H9 (cell line): Measurements from ENCODE around the gene TMEM255A. TPM values are rescaled to one million over a fixed set of nuclear protein-coding genes. Genes with fewer than 3 reads are reported as not detected.

Experiments used
- DNase-seq: peaks from one replicate; pipeline ENCODE4 v3.0.0-alpha.2; 2017
- H2AFZ ChIP-seq: one replicate; pipeline ENCODE4 v1.6.1; 2013; ENCODE audit warnings: mild to moderate bottlenecking, low read length, control low read depth, moderate library complexity
- H2AK5ac ChIP-seq: 2 replicates; pipeline ENCODE4 v1.6.1; 2013; ENCODE audit warnings: low read length, control low read depth, mixed read lengths; ENCODE audit not compliant: insufficient read length
- H2BK120ac ChIP-seq: one replicate; pipeline ENCODE4 v1.6.1; 2013; ENCODE audit warnings: low read depth, mild to moderate bottlenecking, low read length, control low read depth, inconsistent platforms; ENCODE audit not compliant: poor library complexity, severe bottlenecking
- H2BK12ac ChIP-seq: 2 replicates; pipeline ENCODE4 v1.6.1; 2013; ENCODE audit warnings: low read length, control low read depth, mixed read lengths, low read depth; ENCODE audit not compliant: insufficient read length
- H2BK15ac ChIP-seq: 2 replicates; pipeline ENCODE4 v1.6.1; 2013; ENCODE audit warnings: low read depth, low read length, control low read depth
- H2BK20ac ChIP-seq: one replicate; pipeline ENCODE4 v1.6.1; 2013; ENCODE audit warnings: low read depth, mild to moderate bottlenecking, low read length, control low read depth, inconsistent platforms; ENCODE audit not compliant: poor library complexity, severe bottlenecking
- H2BK5ac ChIP-seq: 2 replicates; pipeline ENCODE4 v1.6.1; 2013; ENCODE audit warnings: low read length, control low read depth, mixed read lengths; ENCODE audit not compliant: insufficient read length
- H3K14ac ChIP-seq: 2 replicates; pipeline ENCODE4 v1.6.1; 2013; ENCODE audit warnings: low read length, control low read depth; ENCODE audit not compliant: insufficient read depth
- H3K18ac ChIP-seq: 2 replicates; pipeline ENCODE4 v1.6.1; 2013; ENCODE audit warnings: low read depth, mild to moderate bottlenecking, mixed read lengths, low read length, control low read depth; ENCODE audit not compliant: insufficient read length
- H3K23ac ChIP-seq: 2 replicates; pipeline ENCODE4 v1.6.1; 2013; ENCODE audit warnings: low read length, control low read depth, mixed read lengths, low read depth; ENCODE audit not compliant: insufficient read length
- H3K23me2 ChIP-seq: 2 replicates; pipeline ENCODE4 v1.6.1; 2013; ENCODE audit warnings: low read depth, mild to moderate bottlenecking, mixed read lengths, low read length, control low read depth; ENCODE audit not compliant: insufficient read length, poor library complexity, severe bottlenecking
- H3K27ac ChIP-seq: 2 replicates; pipeline ENCODE4 v1.5.1; 2013; ENCODE audit warnings: low read length, control low read depth, mixed read lengths, low read depth; ENCODE audit not compliant: insufficient read length
- H3K27me3 ChIP-seq: 2 replicates; pipeline ENCODE4 v1.6.1; 2013; ENCODE audit warnings: low read length, control low read depth, inconsistent platforms; ENCODE audit not compliant: insufficient read depth
- H3K4ac ChIP-seq: 2 replicates; pipeline ENCODE4 v1.6.1; 2013; ENCODE audit warnings: low read depth, mild to moderate bottlenecking, control low read depth, inconsistent platforms, low read length, moderate library complexity
- H3K4me1 ChIP-seq: 2 replicates; pipeline ENCODE4 v1.6.1; 2013; ENCODE audit warnings: low read length, control low read depth, inconsistent platforms; ENCODE audit not compliant: insufficient read depth
- H3K4me2 ChIP-seq: 2 replicates; pipeline ENCODE4 v1.6.1; 2013; ENCODE audit warnings: low read length, control low read depth, mixed read lengths; ENCODE audit not compliant: insufficient read length, insufficient read depth
- H3K56ac ChIP-seq: 2 replicates; pipeline ENCODE4 v1.6.1; 2013; ENCODE audit warnings: low read depth, mild to moderate bottlenecking, mixed read lengths, low read length, control low read depth; ENCODE audit not compliant: insufficient read length
- H3K79me1 ChIP-seq: 2 replicates; pipeline ENCODE4 v1.6.1; 2013; ENCODE audit warnings: low read depth, mild to moderate bottlenecking, moderate library complexity, low read length, control low read depth, inconsistent platforms; ENCODE audit not compliant: insufficient read depth, poor library complexity, severe bottlenecking
- H3K79me2 ChIP-seq: 2 replicates; pipeline ENCODE4 v1.6.1; 2013; ENCODE audit warnings: low read length, control low read depth, inconsistent platforms; ENCODE audit not compliant: insufficient read depth
- H3K9ac ChIP-seq: 2 replicates; pipeline ENCODE4 v1.6.1; 2013; ENCODE audit warnings: low read length, control low read depth, mixed read lengths; ENCODE audit not compliant: insufficient read length; ENCODE audit errors: extremely low read depth
- H3K9me3 ChIP-seq: one replicate; pipeline ENCODE4 v1.6.1; 2013; ENCODE audit warnings: low read depth, low read length, inconsistent platforms; ENCODE audit not compliant: control insufficient read depth
- H3T11ph ChIP-seq: one replicate; pipeline ENCODE4 v1.6.1; 2013; ENCODE audit warnings: mild to moderate bottlenecking, low read length, control low read depth, inconsistent platforms
- H4K20me1 ChIP-seq: one replicate; pipeline ENCODE4 v1.6.1; 2013; ENCODE audit not compliant: control insufficient read depth, insufficient read length, insufficient read depth
- H4K5ac ChIP-seq: 2 replicates; pipeline ENCODE4 v1.6.1; 2013; ENCODE audit warnings: low read depth, mild to moderate bottlenecking, mixed read lengths, low read length, control low read depth; ENCODE audit not compliant: insufficient read length
- H4K8ac ChIP-seq: replicated peaks from 2 replicates; pipeline ENCODE4 v1.6.1; 2013; ENCODE audit warnings: low read length, control low read depth, mixed read lengths, low read depth; ENCODE audit not compliant: insufficient read length
- H4K91ac ChIP-seq: 2 replicates; pipeline ENCODE4 v1.6.1; 2013; ENCODE audit warnings: low read depth, mild to moderate bottlenecking, moderate library complexity, mixed read lengths, low read length, control low read depth; ENCODE audit not compliant: insufficient read length
- H3K27ac Mint-ChIP-seq, 3 experiments: 2 replicates in 2 of 3; 3 replicates in 1 of 3; pipeline ENCODE4 v1.8.0; 2020 to 2021; ENCODE audit warnings: mixed read lengths in 3 of 3, mild to moderate bottlenecking in 1 of 3, moderate library complexity in 1 of 3
- H3K27me3 Mint-ChIP-seq: 2 replicates; pipeline ENCODE4 v1.8.0; 2021; ENCODE audit warnings: low read depth, mild to moderate bottlenecking, moderate library complexity, mixed read lengths
- H3K36me3 Mint-ChIP-seq, 3 experiments: 2 replicates in 2 of 3; 3 replicates in 1 of 3; pipeline ENCODE4 v1.8.0; 2020 to 2021; ENCODE audit warnings: low read depth in 3 of 3, mixed read lengths in 3 of 3; ENCODE audit not compliant: insufficient read depth in 1 of 3
- H3K4me1 Mint-ChIP-seq, 2 experiments: 2 replicates each; pipeline ENCODE4 v1.8.0; 2020; ENCODE audit warnings: mixed read lengths in 2 of 2
- H3K4me3 Mint-ChIP-seq, 2 experiments: 2 replicates in 1 of 2; 3 replicates in 1 of 2; pipeline ENCODE4 v1.8.0; 2020 to 2021; ENCODE audit warnings: mild to moderate bottlenecking in 2 of 2, mixed read lengths in 2 of 2, moderate library complexity in 1 of 2
- H3K9me3 Mint-ChIP-seq, 2 experiments: 2 replicates in 1 of 2; 3 replicates in 1 of 2; pipeline ENCODE4 v1.8.0; 2020; ENCODE audit warnings: mild to moderate bottlenecking in 2 of 2, mixed read lengths in 2 of 2, moderate library complexity in 1 of 2
- CTCF ChIP-seq: fragments of 200-600 bp; sonication (generic); conservative IDR thresholded peaks from 3 replicates; pipeline ENCODE4 v1.8.0; 2021; ENCODE audit warnings: antibody characterized with exemption, mild to moderate bottlenecking
- WGBS: extraction: QIAGEN DNeasy Blood & Tissue Kit; methylation state at CpG from one replicate; pipeline ENCODE4 v1.1.7; 2013; ENCODE audit warnings: missing lambda C conversion rate, low lambda C conversion rate, mixed read lengths; ENCODE audit not compliant: insufficient read length; ENCODE audit errors: extremely low coverage; 5-methylcytosine and 5-hydroxymethylcytosine counted together
- total RNA-seq: library from RNA; stranded (reverse); gene quantifications from 2 replicates; pipeline ENCODE4 v1.2.1, GENCODE V29; 2021

Gene TMEM255A
- total RNA-seq, 1 experiment from 2014 or later, result 0.77 TPM

GRCh38 chrX:120357186-120357585 is 45.9 kb upstream of the TMEM255A start:
- H3T11ph ChIP-seq, result no peak overlapping the region
- no peak overlapping the region for H2AK5ac ChIP-seq
- Mint-ChIP-seq H3K4me1 (peaks cover 6 to 12% of the 10 kb centered on the region in 2 experiments; a peak in 3 of 4 replicates), H3K9me3 (peaks cover 59 to 60% of the 10 kb centered on the region in 2 experiments), H3K36me3 (no peaks in the 10 kb centered on the region; a peak in 1 of 7 replicates), H3K27ac (no peak overlapping the region), H3K4me3 (no peak overlapping the region), H3K27me3 (peaks cover 3% of the 10 kb centered on the region)
- no peak overlapping the region for H2BK120ac ChIP-seq
- H4K20me1 ChIP-seq, result no peaks in the 10 kb centered on the region
- H4K91ac ChIP-seq, result no peak overlapping the region
- no peak for DNase-seq
- H2BK5ac ChIP-seq, result no peak overlapping the region
- H3K4me1 ChIP-seq, result no peaks in the 10 kb centered on the region
- no peak for TF ChIP-seq CTCF
- no peak overlapping the region for H4K8ac ChIP-seq
- no peaks in the 10 kb centered on the region for H3K79me2 ChIP-seq
- H2AFZ ChIP-seq, result no peak overlapping the region
- H3K56ac ChIP-seq, result no peak overlapping the region
- H2BK15ac ChIP-seq, result no peak overlapping the region
- H4K5ac ChIP-seq, result no peak overlapping the region
- H3K27me3 ChIP-seq, result no peaks in the 10 kb centered on the region
- no peak overlapping the region for H3K18ac ChIP-seq
- H3K4ac ChIP-seq, result no peak overlapping the region
- WGBS, result no CpG with 5 or more reads among the region's 2 CpGs
- H3K79me1 ChIP-seq, result no peaks in the 10 kb centered on the region
- no peak overlapping the region for H3K4me2 ChIP-seq
- no peak overlapping the region for H2BK20ac ChIP-seq
- no peak overlapping the region for H2BK12ac ChIP-seq
- no peak overlapping the region for H3K27ac ChIP-seq
- H3K23me2 ChIP-seq, result no peaks in the 10 kb centered on the region
- H3K23ac ChIP-seq, result no peak overlapping the region
- H3K9me3 ChIP-seq, result peaks cover 41% of the 10 kb centered on the region
- H3K14ac ChIP-seq, result no peak overlapping the region
- H3K9ac ChIP-seq, result no peak overlapping the region
